Endothelial cell (in vitro differentiated cells): ENCODE results near the gene MEI1. TPM values are rescaled to one million over a fixed set of nuclear protein-coding genes. Genes with fewer than 3 reads are reported as not detected.
"Not testable (repeated sequence)": the region's sequence is repeated elsewhere in the genome, so short reads cannot be mapped to it uniquely, and the experiment has no call there.

Experiments
- DNase-seq: peaks from one replicate; pipeline ENCODE4 v3.0.0; 2021; ENCODE audit warnings: low spot score
- H3K27ac Mint-ChIP-seq: one replicate; pipeline ENCODE4 v1.8.0; 2021; ENCODE audit warnings: mixed read lengths, inconsistent platforms; ENCODE audit not compliant: unreplicated experiment
- H3K27me3 Mint-ChIP-seq: one replicate; pipeline ENCODE4 v1.8.0; 2021; ENCODE audit warnings: mild to moderate bottlenecking, moderate library complexity, mixed read lengths, inconsistent platforms; ENCODE audit not compliant: unreplicated experiment
- H3K36me3 Mint-ChIP-seq: one replicate; pipeline ENCODE4 v1.8.0; 2021; ENCODE audit warnings: mild to moderate bottlenecking, low read depth, mixed read lengths, inconsistent platforms; ENCODE audit not compliant: unreplicated experiment
- H3K4me1 Mint-ChIP-seq: one replicate; pipeline ENCODE4 v1.8.0; 2021; ENCODE audit warnings: mild to moderate bottlenecking, mixed read lengths, inconsistent platforms; ENCODE audit not compliant: unreplicated experiment
- H3K4me3 Mint-ChIP-seq: one replicate; pipeline ENCODE4 v1.8.0; 2021; ENCODE audit warnings: mild to moderate bottlenecking, mixed read lengths, inconsistent platforms; ENCODE audit not compliant: unreplicated experiment
- H3K9me3 Mint-ChIP-seq: one replicate; pipeline ENCODE4 v1.8.0; 2021; ENCODE audit warnings: mixed read lengths, inconsistent platforms; ENCODE audit not compliant: unreplicated experiment
- CTCF ChIP-seq: fragments of 200-600 bp; sonication (generic); IDR thresholded peaks from one replicate; pipeline ENCODE4 v1.5.0; 2021; ENCODE audit warnings: antibody characterized with exemption; ENCODE audit not compliant: unreplicated experiment
- total RNA-seq: library from RNA; stranded (reverse); fragmentation: NEBNext Ultra II Directional; extraction: Animal tissue kit (Norgen Biotek cat#: 25700); gene quantifications from one replicate; pipeline ENCODE4 v1.2.1, GENCODE V29; 2021; ENCODE audit not compliant: unreplicated experiment

Gene MEI1
- total RNA-seq, 1 donor from 2014 or later, result 0.38 TPM

GRCh38 chr22:41661088-41661487 is 38.2 kb upstream of the MEI1 start:
- Mint-ChIP-seq H3K4me1 (no peaks in the 10 kb centered on the region), H3K9me3 (no peaks in the 10 kb centered on the region), H3K27ac (no peak overlapping the region), H3K27me3 (no peaks in the 10 kb centered on the region), H3K4me3 (no peak overlapping the region), H3K36me3 (peaks cover 33% of the 10 kb centered on the region)
- no peak for DNase-seq
- TF ChIP-seq CTCF, result no peak

GRCh38 chr22:41661713-41662112 is 37.6 kb upstream of the MEI1 start:
- no peak overlapping the region for H3K27ac Mint-ChIP-seq
- no peak for DNase-seq
- H3K4me3 Mint-ChIP-seq, result no peak overlapping the region
- no peaks in the 10 kb centered on the region for H3K4me1 Mint-ChIP-seq
- H3K9me3 Mint-ChIP-seq, result no peaks in the 10 kb centered on the region
- peaks cover 33% of the 10 kb centered on the region for H3K36me3 Mint-ChIP-seq
- TF ChIP-seq CTCF, result no peak
- no peaks in the 10 kb centered on the region for H3K27me3 Mint-ChIP-seq

GRCh38 chr22:41663594-41663993 is 35.7 kb upstream of the MEI1 start:
- H3K27ac Mint-ChIP-seq, H3K9me3 Mint-ChIP-seq, H3K27me3 Mint-ChIP-seq, H3K4me3 Mint-ChIP-seq, DNase-seq, H3K4me1 Mint-ChIP-seq: not testable (repeated sequence)
- peaks cover 29% of the 10 kb centered on the region for H3K36me3 Mint-ChIP-seq

DNA sequence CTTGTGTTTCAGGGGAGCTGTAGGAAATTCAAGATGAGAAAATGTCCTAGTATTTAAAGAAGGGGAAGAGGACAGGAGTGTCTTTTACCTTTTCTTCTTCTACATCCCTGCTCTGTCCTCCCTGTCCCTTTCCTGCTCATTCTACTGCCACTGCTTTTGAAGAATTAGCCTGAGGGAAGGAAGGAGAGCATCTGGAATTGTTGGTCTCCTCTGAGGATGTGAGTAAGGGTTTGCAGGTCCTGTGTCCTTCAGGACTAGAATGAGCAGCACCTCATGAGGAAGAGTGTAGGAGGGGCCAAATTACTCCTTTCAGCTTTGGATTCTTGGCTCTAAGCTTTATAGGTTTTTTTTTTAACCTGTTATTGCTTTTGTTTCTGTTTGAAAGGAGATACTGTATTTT is 34.8 kb upstream of the MEI1 start:
- H3K4me1 Mint-ChIP-seq, result peaks cover 8% of the 10 kb centered on the region
- no peak overlapping the region for H3K4me3 Mint-ChIP-seq
- no peak for DNase-seq
- H3K27me3 Mint-ChIP-seq, result no peaks in the 10 kb centered on the region
- H3K9me3 Mint-ChIP-seq, result no peaks in the 10 kb centered on the region
- H3K27ac Mint-ChIP-seq, result no peak overlapping the region
- peaks cover 29% of the 10 kb centered on the region for H3K36me3 Mint-ChIP-seq
- no peak for TF ChIP-seq CTCF

DNA sequence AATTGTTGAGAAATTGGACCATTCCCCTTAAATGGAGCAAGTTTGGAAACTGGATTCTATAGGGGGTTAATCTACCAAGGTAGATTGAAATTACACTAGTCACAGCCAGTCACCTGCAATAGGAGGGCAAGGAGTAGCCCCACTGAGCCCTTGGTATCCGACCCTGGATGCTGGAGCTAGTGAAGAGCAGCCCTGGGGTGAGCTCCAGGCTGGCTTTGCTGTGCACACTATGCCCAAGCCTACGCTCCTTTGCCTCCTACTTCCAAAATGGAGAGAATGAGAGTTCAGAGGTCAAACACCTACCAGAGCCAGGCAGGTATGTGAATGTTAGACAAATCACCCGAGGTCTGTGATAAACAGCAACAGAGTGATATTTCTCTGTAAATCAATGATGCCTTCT is 34.4 kb upstream of the MEI1 start:
- DNase-seq, result no peak
- Mint-ChIP-seq H3K4me1 (peaks cover 10% of the 10 kb centered on the region), H3K36me3 (peaks cover 26% of the 10 kb centered on the region), H3K27me3 (no peaks in the 10 kb centered on the region), H3K9me3 (no peaks in the 10 kb centered on the region), H3K4me3 (no peak overlapping the region), H3K27ac (no peak overlapping the region)
- TF ChIP-seq CTCF, result no peak
